GM19463 (cell line): ENCODE results near the gene FCMR.
"Not testable (repeated sequence)": the region's sequence is repeated elsewhere in the genome, so short reads cannot be mapped to it uniquely, and the experiment has no call there.

Experiments
- ATAC-seq: cut with Tn5 transposase; IDR thresholded peaks from one replicate; pipeline ENCODE4 v1.9.1; 2021; ENCODE audit warnings: mild to moderate bottlenecking, moderate library complexity; ENCODE audit not compliant: unreplicated experiment

Gene FCMR

GRCh38 chr1:206924592-206925105 is 2.9 kb upstream of the FCMR start:
- ATAC-seq, result peak; percentile 27

DNA sequence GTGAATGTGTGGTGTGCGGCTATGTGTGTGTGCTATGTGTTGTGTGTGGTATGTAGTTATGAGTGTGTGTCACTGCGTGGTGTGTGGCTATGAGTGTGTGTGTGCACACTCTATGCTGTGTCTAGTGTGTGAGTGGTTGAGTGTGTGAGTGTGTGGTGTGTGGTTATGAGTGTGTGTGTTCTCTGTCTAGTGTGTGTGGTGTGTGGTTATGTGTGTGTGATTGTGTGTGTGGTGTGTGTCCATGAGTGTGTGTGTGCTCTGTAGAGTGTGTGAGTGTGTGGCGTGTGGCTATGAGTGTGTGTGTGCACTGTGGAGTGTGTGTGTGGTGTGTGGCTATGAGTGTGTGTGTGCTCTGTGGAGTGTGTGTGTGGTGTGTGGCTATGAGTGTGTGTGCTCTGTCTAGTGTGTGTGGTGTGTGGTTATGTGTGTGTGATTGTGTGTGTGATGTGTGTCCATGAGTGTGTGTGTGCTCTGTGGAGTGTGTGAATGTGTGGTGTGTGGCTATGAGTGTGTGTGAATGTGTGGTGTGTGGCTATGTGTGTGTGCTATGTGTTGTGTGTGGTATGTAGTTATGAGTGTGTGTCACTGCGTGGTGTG is 2.3 kb upstream of the FCMR start:
- not testable (repeated sequence) for ATAC-seq

- peak; percentile 40 for ATAC-seq
Measured at GRCh38 chr1:206923009-206923960, 1.5 kb upstream of the FCMR start.

- no peak for ATAC-seq
Measured at GRCh38 chr1:206922524-206922923, 783 bp upstream of the FCMR start.

DNA sequence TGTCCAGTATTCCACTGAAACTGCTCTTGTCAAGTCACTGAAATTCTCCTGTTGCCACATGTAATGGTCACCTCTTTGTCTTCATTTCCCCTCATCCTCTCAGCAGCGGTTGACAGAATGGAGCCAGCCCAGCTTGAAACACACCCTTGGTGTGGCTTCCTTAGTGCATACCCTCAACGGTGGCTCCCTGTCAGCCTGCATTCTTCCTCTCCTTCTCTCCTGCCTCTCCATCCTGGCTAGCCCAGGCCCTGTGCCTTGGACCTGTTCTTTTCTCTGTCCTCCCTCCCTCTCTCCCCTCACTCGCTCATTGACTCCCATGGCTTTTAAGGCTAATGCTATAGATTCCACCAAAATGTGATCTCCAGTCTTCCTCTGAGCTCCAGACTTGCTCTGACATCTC is 3.7 kb downstream of the FCMR start:
- ATAC-seq, result no peak

- ATAC-seq, result no peak
Measured at GRCh38 chr1:206916000-206916709, 5.6 kb downstream of the FCMR start.

- no peak for ATAC-seq
Measured at GRCh38 chr1:206915030-206915735, 6.6 kb downstream of the FCMR start.

GRCh38 chr1:206913766-206914537 is 7.8 kb downstream of the FCMR start:
- ATAC-seq, result no peak

- ATAC-seq, result peak; percentile 56
Measured at GRCh38 chr1:206912445-206913095, 9.2 kb downstream of the FCMR start.

- ATAC-seq, result no peak
Measured at GRCh38 chr1:206911064-206911663, 10.6 kb downstream of the FCMR start.

GRCh38 chr1:206909883-206910318 is 11.8 kb downstream of the FCMR start:
- ATAC-seq, result no peak

DNA sequence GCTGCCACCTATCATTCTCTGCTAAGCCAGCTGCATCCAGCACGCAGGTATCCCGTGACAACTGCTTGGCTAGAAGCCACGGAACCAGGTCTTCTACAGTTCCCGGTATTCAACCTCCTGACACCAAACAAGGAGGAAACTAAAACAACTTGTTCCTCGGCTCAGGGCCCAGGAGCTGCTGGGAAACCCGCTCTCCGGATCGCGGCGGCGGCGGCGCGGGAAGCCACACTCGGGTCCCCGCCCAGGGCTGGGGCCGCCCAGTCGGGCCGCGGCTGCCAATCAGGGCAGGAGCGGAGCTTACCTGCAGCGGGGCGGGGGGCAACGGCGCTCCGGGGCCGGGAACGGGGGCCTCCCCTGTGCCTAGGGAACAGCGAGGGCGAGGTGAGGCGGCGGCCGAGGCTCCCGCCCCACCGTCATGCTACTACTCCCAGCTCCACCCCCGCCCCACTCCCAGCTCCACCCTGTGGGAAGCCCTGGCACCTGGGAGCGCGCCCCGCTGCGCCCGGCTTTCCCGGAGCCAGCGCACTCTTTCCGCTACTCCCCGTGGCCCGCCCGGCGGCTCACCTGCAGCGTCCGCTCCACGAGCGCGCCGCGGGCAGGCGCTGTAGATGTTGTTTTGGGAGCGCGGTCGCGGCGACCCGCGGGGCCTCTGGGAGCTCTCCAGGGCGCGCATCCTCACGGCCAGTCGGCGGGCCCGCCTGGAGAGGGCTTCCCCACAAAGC is 12.4 kb downstream of the FCMR start:
- no peak for ATAC-seq

DNA sequence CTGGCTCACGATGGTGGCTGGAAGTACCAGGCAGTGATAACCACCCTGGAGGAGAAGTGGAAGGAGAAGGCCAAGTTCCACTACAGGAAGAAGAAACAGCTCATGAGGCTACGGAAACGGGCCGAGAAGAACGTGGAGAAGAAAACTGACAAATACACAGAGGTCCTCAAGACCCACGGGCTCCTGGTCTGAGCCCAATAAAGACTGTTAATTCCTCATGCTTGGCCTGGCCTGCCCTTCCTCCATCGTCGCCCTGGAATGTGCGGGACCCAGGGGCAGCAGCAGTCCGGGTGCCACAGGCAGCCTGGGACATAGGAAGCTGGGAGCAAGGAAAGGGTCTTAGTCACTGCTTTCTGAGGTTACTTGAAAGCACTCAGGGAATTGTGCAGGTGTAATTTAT is 13.7 kb downstream of the FCMR start:
- ATAC-seq, result no peak

DNA sequence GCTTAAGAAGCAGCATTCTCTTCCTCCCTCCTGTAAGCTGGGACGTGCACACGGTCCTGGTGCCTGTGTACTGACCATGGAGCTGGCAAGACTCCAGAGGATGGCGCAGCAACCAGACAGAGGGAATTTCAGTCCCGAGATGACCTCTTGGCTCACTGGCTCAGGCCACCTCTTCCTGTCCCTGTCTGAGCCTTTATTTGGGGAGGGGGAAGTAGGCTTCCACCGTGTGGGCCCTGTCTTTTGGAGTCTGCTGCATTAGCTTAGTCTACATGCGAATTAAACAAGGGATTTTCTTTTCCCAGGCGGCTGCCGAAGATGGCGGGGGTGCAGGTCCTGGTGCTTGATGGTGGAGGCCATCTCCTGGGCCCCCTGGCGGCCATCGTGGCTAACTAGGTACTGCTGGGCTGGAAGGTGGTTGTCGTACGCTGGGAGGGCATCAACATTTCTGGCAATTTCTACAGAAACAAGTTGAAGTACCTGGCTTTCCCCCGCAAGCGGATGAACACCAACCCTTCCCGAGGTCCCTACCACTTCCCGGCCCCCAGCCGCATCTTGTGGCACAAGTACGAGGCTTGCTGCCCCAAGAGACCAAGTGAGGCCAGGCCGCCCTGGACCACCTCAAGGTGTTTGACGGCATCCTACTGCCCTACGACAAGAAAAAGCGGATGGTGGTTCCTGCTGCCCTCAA is 14.3 kb downstream of the FCMR start:
- ATAC-seq, result no peak

DNA sequence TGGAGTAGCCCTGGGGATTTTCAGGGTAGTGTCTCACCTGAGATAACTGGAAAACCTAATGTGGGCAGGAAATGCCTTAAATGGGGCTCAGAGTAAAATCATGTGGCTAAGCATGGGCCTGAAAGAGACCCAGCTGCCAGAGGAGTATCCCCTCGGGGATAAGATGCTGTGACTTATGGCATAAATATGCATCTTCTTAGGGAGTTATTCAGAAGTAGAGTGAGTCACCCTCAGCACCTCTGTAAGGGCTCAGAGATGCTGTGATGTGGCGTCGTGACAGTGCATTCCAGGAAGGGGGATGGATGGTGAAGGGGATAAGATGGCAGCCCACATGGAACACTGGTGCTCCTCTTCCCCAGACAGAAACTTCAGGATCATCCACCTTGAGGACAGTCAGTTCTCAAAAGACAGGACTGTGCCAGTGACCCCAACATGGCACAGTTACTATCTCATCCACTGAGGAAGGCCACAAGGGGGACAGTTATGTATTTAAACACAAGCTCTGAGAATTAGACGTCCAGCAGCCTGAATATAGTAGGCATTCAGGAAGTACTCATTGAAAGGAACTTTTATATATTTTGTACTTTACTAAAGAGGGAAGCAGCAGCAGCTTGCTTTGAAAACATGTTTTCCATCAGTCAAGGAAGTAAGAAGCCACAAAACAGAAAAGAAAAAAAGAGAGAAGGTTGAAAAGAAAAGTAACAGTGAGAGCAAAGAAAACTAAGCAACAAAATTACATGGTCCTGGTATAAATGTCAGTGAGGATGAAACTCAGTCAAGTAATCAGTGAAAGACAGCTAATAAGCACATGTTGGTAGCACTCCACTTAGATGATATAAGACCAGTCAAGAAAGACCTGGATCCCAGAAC is 16.2 kb downstream of the FCMR start:
- ATAC-seq, result peak; percentile 88

DNA sequence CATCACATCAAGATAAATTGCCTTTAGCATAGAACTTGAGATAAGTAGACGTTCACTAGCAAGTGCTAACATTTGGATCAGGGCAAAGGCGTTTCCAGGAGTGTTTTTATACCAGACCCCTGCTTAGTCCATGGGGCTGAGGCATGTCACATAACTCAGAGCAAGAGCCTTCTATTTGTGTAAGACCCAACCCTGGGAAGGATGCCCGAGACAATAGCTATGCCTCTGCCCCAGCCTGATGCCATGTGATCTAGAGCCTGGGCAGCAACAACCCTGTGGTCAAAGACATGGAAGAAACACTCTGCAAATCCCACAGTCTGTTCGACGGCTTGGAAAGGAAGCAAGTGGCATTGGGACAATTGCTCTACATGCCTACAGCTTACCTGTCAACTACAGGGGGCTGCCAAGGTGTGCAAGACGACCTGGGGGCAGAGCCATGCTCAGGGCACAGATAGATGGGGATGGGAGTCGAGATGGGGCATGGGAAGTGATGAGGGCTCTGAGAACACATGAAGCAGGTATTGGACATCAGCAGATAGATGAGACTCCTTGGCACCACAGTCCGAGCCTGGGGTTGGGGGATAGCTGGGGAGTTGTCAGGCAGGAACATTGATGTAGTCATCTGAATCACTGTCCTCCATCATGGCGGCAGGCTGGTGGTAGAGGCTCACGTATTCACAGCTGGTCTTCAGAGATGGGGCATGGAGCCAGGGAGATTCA is 17.2 kb downstream of the FCMR start:
- ATAC-seq, result no peak
